Epithelial cell of proximal tubule (primary cell): Measurements from ENCODE around the gene MPP7. TPM values are rescaled to one million over a fixed set of nuclear protein-coding genes. Genes with fewer than 3 reads are reported as not detected.
"Not testable (repeated sequence)": the region's sequence is repeated elsewhere in the genome, so short reads cannot be mapped to it uniquely, and the experiment has no call there.

Experiments used
- DNase-seq: peaks from one replicate; pipeline ENCODE4 v3.0.0-alpha.2; 2011; ENCODE audit warnings: low read depth
- H3K4me3 ChIP-seq: 2 replicates; pipeline ENCODE4 v1.5.1; 2011; ENCODE audit warnings: low read depth, mild to moderate bottlenecking, low read length
- CTCF ChIP-seq: conservative IDR thresholded peaks from 2 replicates; pipeline ENCODE4 v1.5.1; 2012; ENCODE audit warnings: low read depth, mild to moderate bottlenecking, low read length
- total RNA-seq: library from RNA; depleted of rRNA; stranded (reverse); fragments of >200 nt; gene quantifications from 2 replicates; pipeline ENCODE4 v1.2.3, GENCODE V29; 2015

MPP7 gene
- total RNA-seq = 1.9 and 3.1 TPM in 2 replicates

- peak within 1 kb of the TSS; percentile 74 for H3K4me3 ChIP-seq
- peak; percentile 30 for TF ChIP-seq CTCF
- peak; percentile 92 for DNase-seq
These were observed at the start of gene MPP7 for GRCh38 chr10:28302638-28303488. TSS of gene MPP7 (minus strand) at chr10:28303064. CDS start at chr10:28238604, 64,460 bp downstream.

GRCh38 chr10:28349892-28350291, 47.0 kb upstream of the MPP7 start:
- no peak overlapping the region for H3K4me3 ChIP-seq
- no peak for TF ChIP-seq CTCF
- DNase-seq = no peak

- DNase-seq = no peak
- TF ChIP-seq CTCF = no peak
- no peak overlapping the region for H3K4me3 ChIP-seq
These were observed 41.4 kb upstream of the MPP7 start for GRCh38 chr10:28343987-28344895.

GRCh38 chr10:28343252-28343651, 40.4 kb upstream of the MPP7 start:
- DNase-seq = no peak
- no peak for TF ChIP-seq CTCF
- H3K4me3 ChIP-seq = no peak overlapping the region

GRCh38 chr10:28341679-28342078, 38.8 kb upstream of the MPP7 start:
- not testable (repeated sequence) for DNase-seq, H3K4me3 ChIP-seq

GRCh38 chr10:28332726-28333125, 29.9 kb upstream of the MPP7 start:
- no peak for TF ChIP-seq CTCF
- DNase-seq = no peak
- H3K4me3 ChIP-seq = no peak overlapping the region

GRCh38 chr10:28331841-28332240, 29.0 kb upstream of the MPP7 start:
- no peak for TF ChIP-seq CTCF
- DNase-seq = no peak
- no peak overlapping the region for H3K4me3 ChIP-seq
